ENCODE measurements around the gene PLIN4.
"Not testable (repeated sequence)": the region's sequence is repeated elsewhere in the genome, so short reads cannot be mapped to it uniquely, and the experiment has no call there.

The PLIN4 gene

DNA sequence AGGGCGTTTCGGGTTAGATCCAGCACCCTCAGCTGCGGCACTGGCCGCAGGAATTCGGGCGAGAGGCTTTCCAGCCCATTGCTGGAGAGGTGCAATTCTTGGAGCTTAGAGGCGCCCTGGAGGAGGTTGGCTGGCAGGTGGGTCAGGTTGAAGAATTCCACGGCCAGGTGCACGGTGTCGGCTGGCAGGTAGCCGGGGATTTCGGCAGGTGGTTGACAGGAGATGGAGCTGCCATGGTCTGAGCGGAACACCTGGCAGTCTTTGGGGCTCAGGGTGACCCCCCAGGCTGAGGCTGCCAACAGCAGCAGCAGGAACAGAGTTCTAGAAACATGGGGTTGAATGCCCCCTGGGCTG, 20.3 kb upstream of the PLIN4 start:
- Mint-ChIP-seq H3K27ac (no peak overlapping the region), H3K36me3 (no peaks in the 10 kb centered on the region), H3K27me3 (peaks cover 48% of the 10 kb centered on the region), H3K4me3 (no peak overlapping the region), H3K9me3 (peaks cover 3% of the 10 kb centered on the region), H3K4me1 (peaks cover 8% of the 10 kb centered on the region)
- DNase-seq = no peak
- CTCF ChIA-PET = interaction anchor here (1.8 kb wide), 1 partner anchor 13 kb away, joined by 7 read pairs; no protein-coding TSS in a partner anchor

DNA sequence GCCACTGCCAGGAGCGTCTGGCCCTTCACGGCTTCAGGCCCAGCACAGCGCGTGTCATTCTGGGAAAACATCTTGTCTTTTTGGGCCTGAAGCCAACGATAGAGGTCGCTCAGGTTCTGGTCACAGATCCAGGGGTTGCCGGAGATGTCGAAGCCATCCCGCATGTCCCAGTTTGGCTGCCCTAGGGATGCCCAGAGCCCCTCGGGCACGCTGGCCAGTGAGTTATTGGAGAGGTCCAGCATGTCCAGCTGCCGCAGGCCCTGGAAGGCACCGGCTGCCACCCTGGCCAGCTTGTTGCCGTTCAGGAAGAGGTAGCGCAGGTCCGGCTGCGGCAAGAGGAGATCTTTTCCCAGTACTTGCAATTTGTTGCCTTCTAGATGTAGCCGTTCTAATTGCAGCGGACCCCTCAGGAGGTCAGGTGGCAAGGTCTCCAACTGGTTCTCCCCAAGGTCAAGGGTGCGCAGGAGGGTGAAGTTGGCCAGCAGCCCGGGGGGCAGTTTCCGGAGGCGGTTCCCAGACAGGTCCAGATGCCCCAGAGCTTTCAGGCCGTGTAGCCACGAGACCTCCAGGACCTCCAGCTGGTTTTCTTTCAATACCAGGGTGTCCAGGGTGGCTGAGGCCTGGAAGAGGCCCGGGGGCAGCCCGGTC, 19.8 kb upstream of the PLIN4 start:
- no peak for DNase-seq
- Mint-ChIP-seq H3K4me3 (no peak overlapping the region), H3K36me3 (no peaks in the 10 kb centered on the region), H3K4me1 (peaks cover 8% of the 10 kb centered on the region), H3K27ac (no peak overlapping the region), H3K27me3 (peaks cover 53% of the 10 kb centered on the region), H3K9me3 (peaks cover 3% of the 10 kb centered on the region)
- CTCF ChIA-PET = interaction anchor here (1.8 kb wide), 1 partner anchor 13 kb away, joined by 7 read pairs; no protein-coding TSS in a partner anchor

DNA sequence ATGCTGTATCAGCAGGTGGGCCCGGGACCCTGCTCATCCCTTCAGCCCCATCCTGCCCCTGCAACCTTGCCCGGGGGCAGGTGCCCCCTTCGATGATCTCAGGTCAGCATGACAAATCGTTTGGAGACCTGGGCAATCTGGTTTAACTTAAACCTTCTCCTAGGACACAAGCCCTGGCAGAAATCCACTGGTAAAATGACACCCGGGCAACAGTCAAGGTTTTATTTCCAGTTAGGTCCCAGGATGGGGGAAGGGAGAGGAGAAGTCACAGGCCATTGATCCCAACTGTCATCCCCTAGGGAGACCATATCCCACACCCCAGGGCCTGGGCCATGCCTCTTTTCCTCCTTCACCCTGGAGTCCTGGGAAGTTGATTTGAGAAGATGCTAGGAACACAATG, 18.5 kb upstream of the PLIN4 start:
- peaks cover 3% of the 10 kb centered on the region for H3K9me3 Mint-ChIP-seq
- H3K27ac Mint-ChIP-seq = no peak overlapping the region
- CTCF ChIA-PET = no interaction called here
- no peak overlapping the region for H3K4me3 Mint-ChIP-seq
- peaks cover 8% of the 10 kb centered on the region for H3K4me1 Mint-ChIP-seq
- no peaks in the 10 kb centered on the region for H3K36me3 Mint-ChIP-seq
- peaks cover 60% of the 10 kb centered on the region for H3K27me3 Mint-ChIP-seq
- DNase-seq = no peak

DNA sequence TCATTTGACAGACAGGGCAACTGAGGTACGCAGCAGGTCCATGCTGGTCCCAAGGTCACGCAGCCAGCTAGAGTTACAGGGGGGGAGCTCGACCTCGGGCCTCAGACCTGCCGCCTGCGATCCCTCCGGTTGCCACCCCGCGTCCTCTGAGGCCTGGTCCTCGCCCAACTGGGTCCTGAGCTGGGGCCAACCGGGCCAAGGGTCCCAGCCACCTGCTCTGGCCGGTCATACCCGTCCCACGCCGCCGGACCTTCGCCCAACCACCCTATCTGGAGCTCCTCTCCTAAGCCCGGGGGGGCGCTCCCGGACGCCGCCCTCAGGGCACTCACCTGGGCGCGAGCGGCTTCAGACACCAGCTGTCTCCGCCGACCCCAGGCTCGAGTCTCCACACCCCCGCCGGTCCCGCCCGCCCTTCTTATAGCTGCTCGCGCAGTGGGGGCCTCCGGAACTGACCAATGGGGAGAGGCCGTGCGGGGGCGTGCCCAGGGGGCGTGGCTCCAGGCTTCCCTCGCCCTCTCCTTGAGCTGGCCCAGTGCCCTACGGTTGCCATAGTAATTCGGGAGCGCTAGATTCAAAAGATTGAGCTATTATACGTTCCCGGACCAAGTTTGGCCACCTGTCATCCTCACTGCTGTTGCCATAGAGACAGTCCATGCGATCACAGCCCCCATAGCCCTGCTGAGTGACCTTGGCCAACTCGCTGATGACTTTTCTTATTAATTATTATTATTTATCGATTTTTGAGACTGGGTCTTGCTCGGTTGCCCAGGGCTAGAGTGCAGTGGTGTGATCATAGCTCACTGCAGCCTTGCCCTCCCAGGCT, 16.8 kb upstream of the PLIN4 start, which contains the start of gene PLIN5:
PLIN5 (minus strand) TSS at position 389 of the 823 bp plus-strand sequence. CDS start 1,150 bp downstream, outside the sequence.
- Mint-ChIP-seq H3K27ac (no peak within 1 kb of the TSS), H3K4me1 (peaks cover 5% of the 10 kb centered on the region)
- DNase-seq = peak; percentile 52

DNA sequence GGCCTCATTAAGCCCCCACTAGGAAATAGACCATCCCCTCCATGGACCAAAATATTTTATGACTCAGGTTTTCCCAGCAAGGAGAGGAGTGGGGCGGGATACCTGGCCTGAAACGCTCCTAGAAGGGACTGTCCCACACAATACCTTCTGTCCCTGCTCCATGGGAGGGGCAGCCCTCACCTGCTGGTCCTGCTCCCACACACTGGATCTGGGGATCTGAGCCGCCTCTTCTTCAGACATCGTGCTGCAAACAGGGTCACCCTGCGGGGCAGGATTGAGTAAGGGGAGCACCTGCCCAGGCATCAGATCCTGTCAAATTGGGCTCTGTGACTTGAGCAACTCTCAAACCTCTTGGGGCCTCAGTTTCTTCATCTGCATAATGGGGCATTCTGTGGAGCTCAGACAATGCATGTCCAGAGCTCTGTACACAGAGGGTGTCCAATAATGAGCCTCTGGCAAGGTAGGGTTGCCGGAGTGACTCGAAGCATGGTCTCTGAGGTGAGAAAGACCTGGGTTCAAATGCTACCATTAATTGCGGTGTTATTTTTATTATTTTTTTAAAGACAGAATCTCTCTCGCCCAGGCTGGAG, 15.6 kb upstream of the PLIN4 start:
- no peak for DNase-seq
- Mint-ChIP-seq H3K9me3 (no peaks in the 10 kb centered on the region), H3K4me1 (peaks cover 2% of the 10 kb centered on the region), H3K36me3 (no peaks in the 10 kb centered on the region), H3K4me3 (no peak overlapping the region), H3K27ac (no peak overlapping the region), H3K27me3 (peaks cover 78% of the 10 kb centered on the region)
- CTCF ChIA-PET = interaction anchor here (1.0 to 1.6 kb wide), 2 partner anchors 9 to 275 kb away, joined by 3 to 4 read pairs; no protein-coding TSS in a partner anchor

More for the DNA sequence above, 16.8 kb upstream of the PLIN4 start, which contains the start of gene PLIN5:
- Mint-ChIP-seq H3K9me3 (no peaks in the 10 kb centered on the region), H3K36me3 (no peaks in the 10 kb centered on the region), H3K27me3 (peaks cover 76% of the 10 kb centered on the region), H3K4me3 (no peak within 1 kb of the TSS)
- CTCF ChIA-PET = interaction anchor here (0.6 to 1.6 kb wide), 5 partner anchors 10 to 1621 kb away, joined by 3 to 8 read pairs (median 4); no protein-coding TSS in a partner anchor

DNA sequence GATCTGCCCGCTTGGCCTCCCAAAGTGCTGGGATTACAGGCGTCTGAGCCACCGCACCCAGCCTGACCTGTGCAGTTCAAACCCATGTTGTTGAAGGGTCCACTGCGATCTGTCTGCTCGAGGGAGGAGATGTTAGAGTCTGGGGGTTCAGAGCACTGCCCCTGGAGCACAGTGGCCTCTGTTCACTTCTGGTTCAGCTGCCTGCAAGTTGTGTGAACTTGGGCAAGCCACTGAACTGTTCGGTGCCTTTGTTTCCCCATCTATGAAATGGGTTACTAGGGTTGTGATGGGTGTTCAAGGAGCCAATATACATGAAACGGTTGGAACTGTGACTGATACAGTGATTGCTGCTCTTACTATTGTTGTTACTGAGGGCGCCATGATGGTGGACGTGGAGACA, 15.0 kb upstream of the PLIN4 start:
- no peak overlapping the region for H3K4me3 Mint-ChIP-seq
- no peaks in the 10 kb centered on the region for H3K9me3 Mint-ChIP-seq
- DNase-seq = no peak
- peaks cover 2% of the 10 kb centered on the region for H3K4me1 Mint-ChIP-seq
- H3K36me3 Mint-ChIP-seq = no peaks in the 10 kb centered on the region
- peaks cover 72% of the 10 kb centered on the region for H3K27me3 Mint-ChIP-seq
- CTCF ChIA-PET = no interaction called here
- no peak overlapping the region for H3K27ac Mint-ChIP-seq

DNA sequence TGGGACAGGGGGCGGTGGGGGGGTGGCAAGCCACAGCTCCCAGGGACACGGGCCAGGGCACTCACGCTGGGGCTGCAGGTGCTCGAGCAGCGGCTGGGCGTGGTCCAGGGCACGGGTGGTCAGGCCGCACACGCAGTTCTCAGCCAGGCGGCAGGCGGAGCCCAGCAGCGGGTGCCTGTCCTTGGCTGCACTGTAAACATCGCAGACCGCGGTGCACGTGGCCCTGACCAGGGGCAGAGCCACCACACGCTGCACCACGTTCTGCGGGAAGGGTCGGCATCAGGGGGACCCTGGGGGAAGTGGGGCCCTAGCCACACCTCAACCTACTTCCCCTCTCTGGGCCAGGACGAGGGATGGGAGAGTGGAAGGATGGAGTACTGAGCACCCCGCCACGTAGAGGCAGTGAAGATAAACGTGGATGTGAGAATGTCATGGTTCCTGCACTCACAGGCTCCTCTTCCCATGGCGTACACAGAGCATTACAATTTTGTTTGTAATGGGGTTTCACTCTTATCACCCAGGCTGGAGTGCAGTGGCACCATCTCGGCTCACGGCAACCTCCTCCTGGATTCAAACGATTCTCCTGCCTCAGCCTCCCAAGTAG, 13.4 kb upstream of the PLIN4 start:
- no peaks in the 10 kb centered on the region for H3K9me3 Mint-ChIP-seq
- DNase-seq = no peak
- H3K27me3 Mint-ChIP-seq = peaks cover 60% of the 10 kb centered on the region
- CTCF ChIA-PET = interaction anchor here (1.0 kb wide), 1 partner anchor 9 kb away, joined by 3 read pairs; no protein-coding TSS in a partner anchor
- peaks cover 2% of the 10 kb centered on the region for H3K4me1 Mint-ChIP-seq
- no peaks in the 10 kb centered on the region for H3K36me3 Mint-ChIP-seq
- no peak overlapping the region for H3K27ac Mint-ChIP-seq
- H3K4me3 Mint-ChIP-seq = no peak overlapping the region

DNA sequence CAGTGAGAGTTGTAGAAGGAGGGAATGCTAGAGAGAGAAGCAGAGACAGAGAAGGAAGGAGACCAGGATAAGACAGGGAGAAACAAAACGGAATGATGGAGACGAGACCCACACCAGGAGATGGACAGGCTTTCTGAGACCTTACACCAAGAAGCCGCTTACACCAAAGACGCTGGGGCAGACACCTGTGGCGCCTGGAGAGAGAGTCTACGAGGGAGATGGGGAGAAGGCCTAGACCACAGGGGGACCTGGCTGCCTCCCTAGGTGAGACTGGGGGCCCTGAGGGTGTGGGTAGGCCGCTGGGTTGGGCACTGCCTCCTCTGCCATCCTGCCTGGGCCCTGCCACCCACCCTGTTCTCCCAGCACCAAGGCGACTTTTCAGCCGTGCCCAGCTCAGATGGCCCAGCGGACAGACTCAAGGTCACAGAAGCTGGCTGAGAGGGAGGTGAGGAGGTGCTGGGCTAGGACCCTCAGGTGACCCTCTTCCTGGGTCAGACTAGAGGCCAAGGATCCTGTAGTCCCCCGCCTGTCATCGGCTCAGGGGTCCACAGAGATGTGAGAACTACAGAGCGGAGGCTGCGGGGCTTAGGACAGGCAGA, 11.7 kb upstream of the PLIN4 start:
- no peak for DNase-seq
- H3K27ac Mint-ChIP-seq = no peak overlapping the region
- H3K9me3 Mint-ChIP-seq = no peaks in the 10 kb centered on the region
- no peaks in the 10 kb centered on the region for H3K36me3 Mint-ChIP-seq
- CTCF ChIA-PET = no interaction called here
- no peaks in the 10 kb centered on the region for H3K4me1 Mint-ChIP-seq
- peaks cover 46% of the 10 kb centered on the region for H3K27me3 Mint-ChIP-seq
- no peak overlapping the region for H3K4me3 Mint-ChIP-seq

DNA sequence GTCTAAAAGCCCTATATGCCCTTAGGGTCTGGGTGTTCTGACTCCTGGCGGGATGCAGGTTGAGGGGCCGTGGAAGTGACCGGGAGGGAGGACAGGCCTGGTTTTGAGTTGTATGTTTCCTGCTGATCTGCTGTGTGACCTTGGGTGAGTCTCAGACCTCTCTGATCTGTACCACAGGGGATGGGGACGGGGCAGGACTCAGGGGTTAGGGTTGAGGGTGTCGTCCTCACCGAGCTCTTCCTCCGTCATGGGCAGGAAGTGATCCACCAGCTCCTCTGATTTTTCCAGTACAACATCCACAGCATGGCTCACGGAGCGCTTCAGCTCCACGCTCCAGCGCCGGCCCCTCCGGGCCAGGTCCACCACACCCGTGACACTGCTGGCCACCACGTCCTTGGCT, 10.6 kb upstream of the PLIN4 start:
- CTCF ChIA-PET = interaction anchor here (1.2 kb wide), 1 partner anchor 262 kb away, joined by 4 read pairs; no protein-coding TSS in a partner anchor
- H3K4me1 Mint-ChIP-seq = no peaks in the 10 kb centered on the region
- no peak overlapping the region for H3K4me3 Mint-ChIP-seq
- DNase-seq = no peak
- no peaks in the 10 kb centered on the region for H3K9me3 Mint-ChIP-seq
- H3K36me3 Mint-ChIP-seq = no peaks in the 10 kb centered on the region
- peaks cover 35% of the 10 kb centered on the region for H3K27me3 Mint-ChIP-seq
- H3K27ac Mint-ChIP-seq = no peak overlapping the region

DNA sequence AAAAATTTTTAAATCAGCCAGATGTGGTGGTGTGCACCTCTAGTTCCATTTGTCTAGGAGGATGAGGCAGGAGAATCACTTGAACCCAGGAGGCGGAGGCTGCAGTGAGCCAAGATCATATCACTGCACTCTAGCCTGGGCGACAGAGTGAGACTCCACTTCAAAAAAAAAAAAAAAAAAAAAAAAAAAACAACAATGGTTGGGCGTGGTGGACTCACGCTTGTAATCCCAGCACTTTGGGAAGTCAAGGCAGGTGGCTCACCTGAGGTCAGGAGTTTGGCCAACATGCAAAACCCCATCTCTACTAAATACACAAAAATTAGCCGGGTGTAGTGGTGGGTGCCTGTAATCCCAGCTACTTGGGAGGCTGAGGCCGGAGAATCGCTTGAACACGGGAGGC, 9.1 kb upstream of the PLIN4 start:
- CTCF ChIA-PET = interaction anchor here (1.2 kb wide), 1 partner anchor 260 kb away, joined by 4 read pairs; no protein-coding TSS in a partner anchor
- H3K4me1 Mint-ChIP-seq, DNase-seq, H3K9me3 Mint-ChIP-seq, H3K27ac Mint-ChIP-seq, H3K4me3 Mint-ChIP-seq, H3K36me3 Mint-ChIP-seq: not testable (repeated sequence)
- H3K27me3 Mint-ChIP-seq = peaks cover 23% of the 10 kb centered on the region

DNA sequence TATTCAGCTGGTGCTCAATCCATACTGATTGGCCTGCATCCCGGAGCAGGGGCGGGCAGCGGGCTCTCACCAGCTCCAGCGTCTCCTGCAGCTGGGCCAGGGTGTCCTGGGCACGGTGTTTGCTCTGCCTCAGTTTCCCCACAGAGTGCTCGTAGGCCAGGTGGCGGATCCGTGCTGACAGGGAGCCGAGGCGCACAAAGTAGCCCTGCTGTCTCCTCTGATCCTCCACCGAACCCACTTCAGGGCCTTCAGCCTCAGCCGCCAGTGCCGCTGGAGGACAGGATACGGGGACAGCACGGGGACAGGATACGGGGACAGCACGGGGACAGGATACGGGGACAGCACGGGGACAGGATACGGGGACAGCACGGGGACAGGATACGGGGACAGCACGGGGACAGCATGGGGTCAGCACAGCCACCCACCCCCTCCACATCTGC, 7.3 kb upstream of the PLIN4 start:
- CTCF ChIA-PET = interaction anchor here (0.6 to 4.5 kb wide), 11 partner anchors 8 to 258 kb away, joined by 3 to 30 read pairs (median 7); partner anchors contain the start of gene PLIN5
- H3K36me3 Mint-ChIP-seq = no peaks in the 10 kb centered on the region
- no peak for DNase-seq
- H3K27ac Mint-ChIP-seq = no peak overlapping the region
- no peaks in the 10 kb centered on the region for H3K9me3 Mint-ChIP-seq
- peaks cover 16% of the 10 kb centered on the region for H3K27me3 Mint-ChIP-seq
- H3K4me3 Mint-ChIP-seq = no peak overlapping the region
- no peaks in the 10 kb centered on the region for H3K4me1 Mint-ChIP-seq

DNA sequence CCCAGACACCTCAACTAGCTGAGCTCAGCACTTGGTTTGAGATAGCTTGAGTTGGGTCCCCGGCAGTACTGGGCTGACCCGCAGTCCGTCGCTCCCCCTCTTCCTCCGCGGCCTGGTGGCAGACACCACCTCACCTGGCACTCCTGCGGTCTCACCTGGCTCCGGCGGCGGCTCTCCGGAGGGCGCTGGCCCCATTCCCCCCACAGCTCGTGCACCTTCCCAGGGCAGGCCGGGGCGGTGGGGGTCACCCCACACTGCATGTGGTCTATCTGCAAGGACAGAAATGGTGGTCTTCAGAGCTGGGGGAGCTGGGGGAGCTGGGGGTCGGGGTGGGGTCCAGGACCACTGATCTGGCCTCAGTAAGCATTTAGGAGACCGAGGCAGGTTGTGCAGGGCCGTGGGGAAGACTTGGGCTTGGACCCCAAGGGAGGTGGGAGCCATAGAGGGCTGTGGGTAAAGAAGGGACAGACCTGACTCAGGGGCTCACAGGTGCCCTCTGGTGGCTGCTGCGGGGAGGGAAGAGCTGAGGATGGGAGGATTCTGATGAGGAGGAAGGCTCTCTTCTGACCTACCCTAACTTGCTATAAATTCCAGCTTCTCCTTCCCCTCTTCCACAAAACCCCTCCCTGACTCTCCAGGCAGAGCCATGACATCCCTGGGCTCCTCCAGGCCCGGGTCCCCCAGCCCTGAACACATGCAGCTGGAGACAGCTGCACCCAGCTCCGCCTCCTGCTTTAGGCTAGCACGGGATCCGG, 6.7 kb upstream of the PLIN4 start:
- no peaks in the 10 kb centered on the region for H3K4me1 Mint-ChIP-seq
- no peaks in the 10 kb centered on the region for H3K36me3 Mint-ChIP-seq
- CTCF ChIA-PET = interaction anchor here (0.6 to 4.5 kb wide), 12 partner anchors 9 to 257 kb away, joined by 3 to 30 read pairs (median 8); partner anchors contain the start of gene PLIN5
- no peaks in the 10 kb centered on the region for H3K9me3 Mint-ChIP-seq
- DNase-seq = peak; percentile 82
- no peak overlapping the region for H3K27ac Mint-ChIP-seq
- peaks cover 12% of the 10 kb centered on the region for H3K27me3 Mint-ChIP-seq
- H3K4me3 Mint-ChIP-seq = no peak overlapping the region

All from activated naive CD4-positive, alpha-beta T cell treated with anti-CD3 and anti-CD28 coated beads, Interleukin-2, amount 10 ng/mL, durations not matched to agents 7 days and 5 days (primary cell).